Measurements from ENCODE around the gene SCN5A.

The SCN5A gene

GRCh38 chr3:38579551-38580449, 69.7 kb downstream of the SCN5A start:
- Histone ChIP-seq H3K27me3 (ENCODE audit: control insufficient read depth, insufficient read depth, low read length) (no peaks in the 10 kb centered on the region), H3K9me3 (ENCODE audit: control insufficient read depth, insufficient read depth, low read length) (no peaks in the 10 kb centered on the region), H3K4me1 (ENCODE audit: control insufficient read depth, insufficient read depth, low read length) (peaks cover 1% of the 10 kb centered on the region; the same call in 1 of the 2 replicates), H3K27ac (ENCODE audit: low read length) (no peak overlapping the region), H3K36me3 (ENCODE audit: control insufficient read depth, insufficient read depth, low read length) (no peaks in the 10 kb centered on the region), H3K4me3 (ENCODE audit: low read length) (no peak overlapping the region)
- no CpG with 5 or more reads among the region's 14 CpGs for WGBS (ENCODE audit: insufficient coverage, insufficient read length)
- no peak for DNase-seq (ENCODE audit: low read depth, low spot score)

- no peak overlapping the region for H3K27ac ChIP-seq (ENCODE audit: low read length)
- H3K36me3 ChIP-seq (ENCODE audit: control insufficient read depth, insufficient read depth, low read length) = no peaks in the 10 kb centered on the region
- H3K4me1 ChIP-seq (ENCODE audit: control insufficient read depth, insufficient read depth, low read length) = peaks cover 1% of the 10 kb centered on the region; the same call in 1 of the 2 replicates
- no peak overlapping the region for H3K4me3 ChIP-seq (ENCODE audit: low read length)
- WGBS (ENCODE audit: insufficient coverage, insufficient read length) = no CpG with 5 or more reads among the region's 12 CpGs
- no peaks in the 10 kb centered on the region for H3K27me3 ChIP-seq (ENCODE audit: control insufficient read depth, insufficient read depth, low read length)
- H3K9me3 ChIP-seq (ENCODE audit: control insufficient read depth, insufficient read depth, low read length) = no peaks in the 10 kb centered on the region
- no peak for DNase-seq (ENCODE audit: low read depth, low spot score)
Measured at GRCh38 chr3:38579141-38579540, 70.3 kb downstream of the SCN5A start.

- Histone ChIP-seq H3K36me3 (ENCODE audit: control insufficient read depth, insufficient read depth, low read length) (no peaks in the 10 kb centered on the region), H3K27me3 (ENCODE audit: control insufficient read depth, insufficient read depth, low read length) (no peaks in the 10 kb centered on the region), H3K4me3 (ENCODE audit: low read length) (no peak overlapping the region), H3K9me3 (ENCODE audit: control insufficient read depth, insufficient read depth, low read length) (no peaks in the 10 kb centered on the region), H3K27ac (ENCODE audit: low read length) (no peak overlapping the region), H3K4me1 (ENCODE audit: control insufficient read depth, insufficient read depth, low read length) (peaks cover 1% of the 10 kb centered on the region; the same call in 1 of the 2 replicates)
- WGBS (ENCODE audit: insufficient coverage, insufficient read length) = no CpG with 5 or more reads among the region's 9 CpGs
- DNase-seq (ENCODE audit: low read depth, low spot score) = no peak
Measured at GRCh38 chr3:38578551-38578950, 70.9 kb downstream of the SCN5A start.

- no peak for DNase-seq (ENCODE audit: low read depth, low spot score)
- Histone ChIP-seq H3K4me3 (ENCODE audit: low read length) (no peak overlapping the region), H3K27me3 (ENCODE audit: control insufficient read depth, insufficient read depth, low read length) (no peaks in the 10 kb centered on the region), H3K4me1 (ENCODE audit: control insufficient read depth, insufficient read depth, low read length) (peaks cover 1% of the 10 kb centered on the region; the same call in 1 of the 2 replicates), H3K9me3 (ENCODE audit: control insufficient read depth, insufficient read depth, low read length) (no peaks in the 10 kb centered on the region), H3K36me3 (ENCODE audit: control insufficient read depth, insufficient read depth, low read length) (no peaks in the 10 kb centered on the region), H3K27ac (ENCODE audit: low read length) (no peak overlapping the region)
- WGBS (ENCODE audit: insufficient coverage, insufficient read length) = no CpG with 5 or more reads among the region's 4 CpGs
Measured at GRCh38 chr3:38578081-38578475, 71.4 kb downstream of the SCN5A start.

- Histone ChIP-seq H3K27me3 (ENCODE audit: control insufficient read depth, insufficient read depth, low read length) (no peaks in the 10 kb centered on the region), H3K4me3 (ENCODE audit: low read length) (no peak overlapping the region), H3K4me1 (ENCODE audit: control insufficient read depth, insufficient read depth, low read length) (peaks cover 1% of the 10 kb centered on the region; the same call in 1 of the 2 replicates), H3K36me3 (ENCODE audit: control insufficient read depth, insufficient read depth, low read length) (no peaks in the 10 kb centered on the region), H3K9me3 (ENCODE audit: control insufficient read depth, insufficient read depth, low read length) (no peaks in the 10 kb centered on the region), H3K27ac (ENCODE audit: low read length) (no peak overlapping the region)
- WGBS (ENCODE audit: insufficient coverage, insufficient read length) = no CpG with 5 or more reads among the region's 8 CpGs
- DNase-seq (ENCODE audit: low read depth, low spot score) = no peak
Measured at GRCh38 chr3:38577371-38578080, 72.0 kb downstream of the SCN5A start.

GRCh38 chr3:38576526-38577370, 72.7 kb downstream of the SCN5A start:
- Histone ChIP-seq H3K27me3 (ENCODE audit: control insufficient read depth, insufficient read depth, low read length) (no peaks in the 10 kb centered on the region), H3K4me3 (ENCODE audit: low read length) (no peak overlapping the region), H3K27ac (ENCODE audit: low read length) (no peak overlapping the region), H3K4me1 (ENCODE audit: control insufficient read depth, insufficient read depth, low read length) (peaks cover 1% of the 10 kb centered on the region; the same call in 1 of the 2 replicates), H3K9me3 (ENCODE audit: control insufficient read depth, insufficient read depth, low read length) (no peaks in the 10 kb centered on the region), H3K36me3 (ENCODE audit: control insufficient read depth, insufficient read depth, low read length) (no peaks in the 10 kb centered on the region)
- no peak for DNase-seq (ENCODE audit: low read depth, low spot score)
- WGBS (ENCODE audit: insufficient coverage, insufficient read length) = no CpG with 5 or more reads among the region's 16 CpGs

- WGBS (ENCODE audit: insufficient coverage, insufficient read length) = no CpG with 5 or more reads among the region's 5 CpGs
- Histone ChIP-seq H3K27me3 (ENCODE audit: control insufficient read depth, insufficient read depth, low read length) (no peaks in the 10 kb centered on the region), H3K4me1 (ENCODE audit: control insufficient read depth, insufficient read depth, low read length) (peaks cover 1% of the 10 kb centered on the region; the same call in 1 of the 2 replicates), H3K4me3 (ENCODE audit: low read length) (no peak overlapping the region), H3K9me3 (ENCODE audit: control insufficient read depth, insufficient read depth, low read length) (no peaks in the 10 kb centered on the region), H3K36me3 (ENCODE audit: control insufficient read depth, insufficient read depth, low read length) (no peaks in the 10 kb centered on the region), H3K27ac (ENCODE audit: low read length) (no peak overlapping the region)
- no peak for DNase-seq (ENCODE audit: low read depth, low spot score)
Measured at GRCh38 chr3:38576131-38576525, 73.4 kb downstream of the SCN5A start.

- H3K4me3 ChIP-seq (ENCODE audit: low read length) = no peak overlapping the region
- no peak overlapping the region for H3K27ac ChIP-seq (ENCODE audit: low read length)
- no peaks in the 10 kb centered on the region for H3K36me3 ChIP-seq (ENCODE audit: control insufficient read depth, insufficient read depth, low read length)
- no CpG with 5 or more reads among the region's 18 CpGs for WGBS (ENCODE audit: insufficient coverage, insufficient read length)
- DNase-seq (ENCODE audit: low read depth, low spot score) = no peak
- no peaks in the 10 kb centered on the region for H3K9me3 ChIP-seq (ENCODE audit: control insufficient read depth, insufficient read depth, low read length)
- H3K27me3 ChIP-seq (ENCODE audit: control insufficient read depth, insufficient read depth, low read length) = no peaks in the 10 kb centered on the region
- peaks cover 1% of the 10 kb centered on the region; the same call in 1 of the 2 replicates for H3K4me1 ChIP-seq (ENCODE audit: control insufficient read depth, insufficient read depth, low read length)
Measured at GRCh38 chr3:38575279-38575843, 74.1 kb downstream of the SCN5A start.

- Histone ChIP-seq H3K4me3 (ENCODE audit: low read length) (no peak overlapping the region), H3K27me3 (ENCODE audit: control insufficient read depth, insufficient read depth, low read length) (no peaks in the 10 kb centered on the region), H3K27ac (ENCODE audit: low read length) (no peak overlapping the region), H3K36me3 (ENCODE audit: control insufficient read depth, insufficient read depth, low read length) (no peaks in the 10 kb centered on the region), H3K9me3 (ENCODE audit: control insufficient read depth, insufficient read depth, low read length) (no peaks in the 10 kb centered on the region), H3K4me1 (ENCODE audit: control insufficient read depth, insufficient read depth, low read length) (peaks cover 1% of the 10 kb centered on the region; the same call in 1 of the 2 replicates)
- no CpG with 5 or more reads among the region's 6 CpGs for WGBS (ENCODE audit: insufficient coverage, insufficient read length)
- no peak for DNase-seq (ENCODE audit: low read depth, low spot score)
Measured at GRCh38 chr3:38574411-38575278, 74.8 kb downstream of the SCN5A start.

Measured in iPS DF 6.9 (cell line).